Suprapubic skin (tissue), 4 donors: ENCODE measurements around the gene L3MBTL1. TPM values are rescaled to one million over a fixed set of nuclear protein-coding genes. Genes with fewer than 3 reads are reported as not detected.

Experiments used
- DNase-seq, 2 donors: peaks; one replicate each; pipeline ENCODE4 v3.0.0-alpha.2; 2019; ENCODE audit warnings: low spot score in 2 of 2
- H3K27ac ChIP-seq: fragments of 200-600 bp; sonication (generic); one replicate; pipeline ENCODE4 v1.5.1; 2019
- H3K27me3 ChIP-seq: fragments of 200-600 bp; sonication (generic); one replicate; pipeline ENCODE4 v1.5.1; 2019
- H3K36me3 ChIP-seq: fragments of 200-600 bp; sonication (generic); one replicate; pipeline ENCODE4 v1.5.1; 2019
- H3K4me1 ChIP-seq: fragments of 200-600 bp; sonication (generic); one replicate; pipeline ENCODE4 v1.5.1; 2019
- H3K4me3 ChIP-seq: fragments of 200-600 bp; sonication (generic); one replicate; pipeline ENCODE4 v1.5.1; 2019; ENCODE audit warnings: mild to moderate bottlenecking
- H3K9me3 ChIP-seq: fragments of 200-600 bp; sonication (generic); one replicate; pipeline ENCODE4 v1.5.1; 2019
- EP300 ChIP-seq: sonication (generic); formaldehyde crosslinking; IDR thresholded peaks from one replicate; pipeline ENCODE4 v1.6.1; 2017; ENCODE audit warnings: antibody characterized with exemption
- POLR2A ChIP-seq, 2 donors: fragments of 450-650 bp; IDR thresholded peaks; one replicate each; pipeline ENCODE4 v1.6.1; 2017; ENCODE audit warnings: antibody characterized with exemption in 2 of 2, mild to moderate bottlenecking in 2 of 2, moderate library complexity in 2 of 2
- POLR2AphosphoS5 ChIP-seq, 3 donors: sonication (generic); formaldehyde crosslinking; IDR thresholded peaks; one replicate each; pipeline ENCODE4 v1.6.1; 2017; ENCODE audit warnings: antibody characterized with exemption in 3 of 3
- WGBS: methylation state at CpG from one replicate; pipeline ENCODE4 v1.1.5; 2018; 5-methylcytosine and 5-hydroxymethylcytosine counted together
- total RNA-seq, 4 donors: library from RNA; depleted of rRNA; stranded (reverse); fragments of >200 nt; gene quantifications; one replicate each; pipeline ENCODE4 v1.1.0, GENCODE V29; 2016
- TF ChIP-seq, protein P1 (sequence below), 2 donors: fragments of 200-600 bp in 1 of 2; fragments of 450-650 bp in 1 of 2; sonication (generic) in 1 of 2; IDR thresholded peaks; one replicate each; pipeline ENCODE4 v1.5.1; 2016 to 2019; ENCODE audit warnings: antibody characterized with exemption in 2 of 2, mild to moderate bottlenecking in 1 of 2, moderate library complexity in 1 of 2

L3MBTL1 gene
- 10 to 100 TPM in 3 of 4 donors, 1 to 10 TPM in 1; 8.9 to 39.7 (median 14.6) TPM for total RNA-seq

GRCh38 chr20:43507150-43508080 lies at the start of gene L3MBTL1:
Gene L3MBTL1, plus strand, starts transcription at chr20:43507697. Its CDS starts 5,807 bp downstream, at chr20:43513504.
- H3K4me3 ChIP-seq, result peak within 1 kb of the TSS; percentile 67
- no peak within 1 kb of the TSS for H3K27ac ChIP-seq
- DNase-seq, result no peak
- H3K27me3 ChIP-seq, result peaks cover 18% of the 10 kb centered on the region
- no peaks in the 10 kb centered on the region for H3K9me3 ChIP-seq
- WGBS, result 5% methylated on average over 39 of the region's 95 CpGs
- TF ChIP-seq POLR2A (IDR thresholded peaks at IDR 0.05) (no peak), EP300 (no peak), POLR2AphosphoS5 (IDR thresholded peaks at IDR 0.05) (no peak)
- TF ChIP-seq, protein P1, sequence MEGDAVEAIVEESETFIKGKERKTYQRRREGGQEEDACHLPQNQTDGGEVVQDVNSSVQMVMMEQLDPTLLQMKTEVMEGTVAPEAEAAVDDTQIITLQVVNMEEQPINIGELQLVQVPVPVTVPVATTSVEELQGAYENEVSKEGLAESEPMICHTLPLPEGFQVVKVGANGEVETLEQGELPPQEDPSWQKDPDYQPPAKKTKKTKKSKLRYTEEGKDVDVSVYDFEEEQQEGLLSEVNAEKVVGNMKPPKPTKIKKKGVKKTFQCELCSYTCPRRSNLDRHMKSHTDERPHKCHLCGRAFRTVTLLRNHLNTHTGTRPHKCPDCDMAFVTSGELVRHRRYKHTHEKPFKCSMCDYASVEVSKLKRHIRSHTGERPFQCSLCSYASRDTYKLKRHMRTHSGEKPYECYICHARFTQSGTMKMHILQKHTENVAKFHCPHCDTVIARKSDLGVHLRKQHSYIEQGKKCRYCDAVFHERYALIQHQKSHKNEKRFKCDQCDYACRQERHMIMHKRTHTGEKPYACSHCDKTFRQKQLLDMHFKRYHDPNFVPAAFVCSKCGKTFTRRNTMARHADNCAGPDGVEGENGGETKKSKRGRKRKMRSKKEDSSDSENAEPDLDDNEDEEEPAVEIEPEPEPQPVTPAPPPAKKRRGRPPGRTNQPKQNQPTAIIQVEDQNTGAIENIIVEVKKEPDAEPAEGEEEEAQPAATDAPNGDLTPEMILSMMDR (IDR thresholded peaks at IDR 0.05), result no peak
- H3K4me1 ChIP-seq, result peaks cover 14% of the 10 kb centered on the region
- H3K36me3 ChIP-seq, result no peaks in the 10 kb centered on the region

DNA sequence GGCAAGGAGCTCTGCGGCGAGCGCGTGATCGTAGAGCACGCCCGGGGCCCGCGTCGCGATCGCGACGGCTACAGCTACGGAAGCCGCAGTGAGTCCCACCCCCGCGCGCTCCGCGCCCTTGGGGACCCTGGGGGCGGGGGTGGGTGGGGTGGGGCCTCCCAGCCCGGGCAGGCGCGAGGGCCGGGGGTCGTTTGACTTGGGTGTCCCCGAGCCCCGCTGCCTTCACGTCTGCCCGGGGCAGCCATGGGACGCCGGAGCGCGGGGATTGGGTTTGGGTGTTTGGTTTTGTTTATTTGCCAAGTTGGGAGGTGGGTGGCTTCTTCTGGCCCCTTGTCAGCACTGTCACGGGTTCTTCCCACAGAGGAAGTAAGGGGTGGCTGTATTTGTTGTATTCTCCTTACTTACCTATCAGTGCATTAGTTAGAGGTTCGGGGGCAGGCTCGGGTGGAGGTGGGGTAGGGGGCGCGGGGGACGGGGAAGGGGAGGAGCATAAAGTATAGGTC lies 49.0 kb upstream of the L3MBTL1 start:
- Histone ChIP-seq H3K9me3 (no peaks in the 10 kb centered on the region), H3K27ac (peak overlapping the region; percentile 100), H3K4me1 (peaks cover 40% of the 10 kb centered on the region), H3K4me3 (peak overlapping the region; percentile 93), H3K36me3 (peaks cover 41% of the 10 kb centered on the region), H3K27me3 (peaks cover 4% of the 10 kb centered on the region)
- peak in 1 of 2 donors; percentile 75 for DNase-seq
- TF ChIP-seq, protein P1 (IDR thresholded peaks at IDR 0.05), result no peak
- no peak for TF ChIP-seq EP300
- TF ChIP-seq POLR2A (IDR thresholded peaks at IDR 0.05), result no peak
- TF ChIP-seq POLR2AphosphoS5 (IDR thresholded peaks at IDR 0.05), result no peak
- 0% methylated on average over 13 of the region's 41 CpGs for WGBS

- WGBS, result 49% methylated on average over 12 of the region's 12 CpGs
- Histone ChIP-seq H3K27me3 (no peaks in the 10 kb centered on the region), H3K36me3 (peaks cover 44% of the 10 kb centered on the region), H3K27ac (peak overlapping the region; percentile 100), H3K4me3 (peak overlapping the region; percentile 93), H3K9me3 (no peaks in the 10 kb centered on the region), H3K4me1 (peaks cover 40% of the 10 kb centered on the region)
- peak in 1 of 2 donors; percentile 29 for DNase-seq
- TF ChIP-seq EP300, result no peak
- no peak for TF ChIP-seq POLR2AphosphoS5 (IDR thresholded peaks at IDR 0.05)
- TF ChIP-seq POLR2A (IDR thresholded peaks at IDR 0.05), result no peak
- TF ChIP-seq, protein P1 (IDR thresholded peaks at IDR 0.05), result no peak
These were observed 48.2 kb upstream of the L3MBTL1 start for GRCh38 chr20:43459022-43459942.

GRCh38 chr20:43460172-43460829 lies 47.2 kb upstream of the L3MBTL1 start:
- H3K36me3 ChIP-seq, result peaks cover 54% of the 10 kb centered on the region

More at GRCh38 chr20:43460172-43460829, 47.2 kb upstream of the L3MBTL1 start:
- DNase-seq, result peak in 1 of 2 donors; percentile 31
- H3K4me1 ChIP-seq, result peaks cover 40% of the 10 kb centered on the region
- no peak overlapping the region for H3K27ac ChIP-seq
- 91% methylated on average over 23 of the region's 23 CpGs for WGBS
- H3K27me3 ChIP-seq, result no peaks in the 10 kb centered on the region
- TF ChIP-seq EP300 (no peak), POLR2A (IDR thresholded peaks at IDR 0.05) (no peak), POLR2AphosphoS5 (IDR thresholded peaks at IDR 0.05) (no peak)
- TF ChIP-seq, protein P1 (IDR thresholded peaks at IDR 0.05), result no peak
- H3K4me3 ChIP-seq, result no peak overlapping the region
- H3K9me3 ChIP-seq, result no peaks in the 10 kb centered on the region
